GM23338 (cell line): ENCODE measurements around the gene SKOR1. TPM values are rescaled to one million over a fixed set of nuclear protein-coding genes. Genes with fewer than 3 reads are reported as not detected.

Experiments
- ATAC-seq: fragments of 200-7000 bp; cut with Tn5 transposase; 3 replicates; pipeline ENCODE4 v1.9.1; 2020
- DNase-seq: peaks from one replicate; pipeline ENCODE4 v3.0.0-alpha.2; 2015; ENCODE audit warnings: low spot score
- H2AFZ ChIP-seq: fragments of 200-600 bp; sonication (generic); 2 replicates; pipeline ENCODE4 v1.8.0; 2016; ENCODE audit warnings: antibody characterized with exemption, mild to moderate bottlenecking, moderate library complexity
- H3F3A ChIP-seq: fragments of 200-600 bp; sonication (generic); replicated peaks from 2 replicates; pipeline ENCODE4 v1.8.0; 2017; ENCODE audit warnings: antibody characterized with exemption, mixed run types, low read depth
- H3K27ac ChIP-seq: fragments of 200-600 bp; sonication (generic); 2 replicates; pipeline ENCODE4 v1.6.1; 2016; ENCODE audit warnings: low read depth
- H3K27me3 ChIP-seq: fragments of 200-600 bp; sonication (generic); 2 replicates; pipeline ENCODE4 v1.8.0; 2016; ENCODE audit warnings: mild to moderate bottlenecking, mixed run types, moderate library complexity; ENCODE audit not compliant: insufficient read depth
- H3K36me3 ChIP-seq: fragments of 200-600 bp; sonication (generic); 2 replicates; pipeline ENCODE4 v1.8.0; 2016; ENCODE audit warnings: mild to moderate bottlenecking; ENCODE audit not compliant: insufficient read depth
- H3K4me1 ChIP-seq: fragments of 200-600 bp; sonication (generic); 2 replicates; pipeline ENCODE4 v1.8.0; 2016; ENCODE audit warnings: mild to moderate bottlenecking, moderate library complexity; ENCODE audit not compliant: insufficient read depth
- H3K4me2 ChIP-seq: fragments of 200-600 bp; sonication (generic); 2 replicates; pipeline ENCODE4 v1.7.1; 2017; ENCODE audit warnings: mixed run types
- H3K4me3 ChIP-seq: fragments of 200-600 bp; sonication (generic); 2 replicates; pipeline ENCODE4 v1.6.1; 2016; ENCODE audit warnings: mixed run types
- H3K79me2 ChIP-seq: fragments of 200-600 bp; sonication (generic); replicated peaks from 2 replicates; pipeline ENCODE4 v1.8.0; 2017; ENCODE audit warnings: mild to moderate bottlenecking; ENCODE audit not compliant: insufficient read depth
- H3K9me2 ChIP-seq: fragments of 200-600 bp; sonication (generic); 2 replicates; pipeline ENCODE4 v1.8.0; 2017; ENCODE audit not compliant: insufficient read depth
- H4K20me1 ChIP-seq: fragments of 200-600 bp; sonication (generic); replicated peaks from 2 replicates; pipeline ENCODE4 v1.8.0; 2017; ENCODE audit warnings: mild to moderate bottlenecking; ENCODE audit not compliant: insufficient read depth
- H3K27ac Mint-ChIP-seq: 2 replicates; pipeline ENCODE4 v1.8.0; 2020; ENCODE audit warnings: inconsistent platforms, mild to moderate bottlenecking, moderate library complexity, mixed read lengths
- H3K27me3 Mint-ChIP-seq: 3 replicates; pipeline ENCODE4 v1.8.0; 2022; ENCODE audit warnings: low read depth, mild to moderate bottlenecking, moderate library complexity, mixed read lengths, inconsistent platforms; ENCODE audit not compliant: insufficient read depth, poor library complexity
- H3K36me3 Mint-ChIP-seq: 3 replicates; pipeline ENCODE4 v1.8.0; 2021; ENCODE audit warnings: low read depth, mild to moderate bottlenecking, inconsistent platforms, moderate library complexity, mixed read lengths
- H3K4me1 Mint-ChIP-seq: 3 replicates; pipeline ENCODE4 v1.8.0; 2020; ENCODE audit warnings: mild to moderate bottlenecking, inconsistent platforms, mixed read lengths
- H3K4me3 Mint-ChIP-seq: 3 replicates; pipeline ENCODE4 v1.8.0; 2021; ENCODE audit warnings: moderate library complexity, mild to moderate bottlenecking, inconsistent platforms, mixed read lengths
- H3K9me3 Mint-ChIP-seq: 3 replicates; pipeline ENCODE4 v1.8.0; 2020; ENCODE audit warnings: moderate library complexity, mild to moderate bottlenecking, inconsistent platforms, mixed read lengths
- CTCF ChIP-seq, 2 experiments: fragments of 200-600 bp in 1 of 2; sonication (generic) in 1 of 2; conservative IDR thresholded peaks; 2 replicates each; pipeline versions ENCODE4 v1.5.1 to v1.6.1; 2016 to 2017; ENCODE audit warnings: antibody characterized with exemption in 2 of 2, low read depth in 2 of 2, mild to moderate bottlenecking in 2 of 2, moderate library complexity in 1 of 2
- ETS1 ChIP-seq: IDR thresholded peaks from 2 replicates; pipeline ENCODE4 v1.6.1; 2016; ENCODE audit warnings: antibody characterized with exemption
- EZH2 ChIP-seq: fragments of 200-600 bp; sonication (generic); IDR thresholded peaks from one replicate; pipeline ENCODE4 v1.8.0; 2017; ENCODE audit warnings: antibody characterized with exemption, mild to moderate bottlenecking, low read depth; ENCODE audit not compliant: unreplicated experiment
- EZH2phosphoT487 ChIP-seq: fragments of 200-600 bp; sonication (generic); IDR thresholded peaks from one replicate; pipeline ENCODE4 v1.8.1; 2018; ENCODE audit warnings: antibody characterized with exemption; ENCODE audit not compliant: unreplicated experiment
- JUNB ChIP-seq: IDR thresholded peaks from one replicate; pipeline ENCODE4 v1.6.1; 2016; ENCODE audit warnings: antibody characterized with exemption; ENCODE audit not compliant: unreplicated experiment
- NANOG ChIP-seq: IDR thresholded peaks from 2 replicates; pipeline ENCODE4 v1.6.1; 2016; ENCODE audit warnings: antibody characterized with exemption, borderline replicate concordance
- POLR2AphosphoS5 ChIP-seq: IDR thresholded peaks from 2 replicates; pipeline ENCODE4 v1.6.1; 2016; ENCODE audit warnings: antibody characterized with exemption, low read depth
- REST ChIP-seq: IDR thresholded peaks from one replicate; pipeline ENCODE4 v1.6.1; 2018; ENCODE audit warnings: antibody characterized with exemption; ENCODE audit not compliant: unreplicated experiment
- STAT1 ChIP-seq: IDR thresholded peaks from one replicate; pipeline ENCODE4 v1.6.1; 2016; ENCODE audit warnings: antibody characterized with exemption; ENCODE audit not compliant: unreplicated experiment
- ZNF114 ChIP-seq: fragments of 250-450 bp; sonication (Bioruptor Pico); IDR thresholded peaks from 2 replicates; pipeline ENCODE4 v1.5.0; 2020; ENCODE audit warnings: mild to moderate bottlenecking, moderate library complexity
- ZNF331 ChIP-seq: fragments of 250-450 bp; sonication (Bioruptor Pico); IDR thresholded peaks from 2 replicates; pipeline ENCODE4 v1.5.0; 2020; ENCODE audit warnings: low read depth, mild to moderate bottlenecking, moderate library complexity
- ZNF462 ChIP-seq: fragments of 250-450 bp; sonication (Bioruptor Pico); IDR thresholded peaks from 2 replicates; pipeline ENCODE4 v1.5.0; 2020; ENCODE audit warnings: mild to moderate bottlenecking, moderate library complexity
- polyA plus RNA-seq: library from polyadenylated mRNA; unstranded; fragments of >200 nt; fragmentation: Nextera tagmentation; extraction: Ambion mirVana; gene quantifications from 2 replicates; pipeline ENCODE4 v1.2.1, GENCODE V29; 2016
- total RNA-seq: library from RNA; depleted of rRNA; stranded (reverse); fragments of >200 nt; shearing (Covaris generic); gene quantifications from 2 replicates; pipeline ENCODE4 v1.2.3, GENCODE V29; 2014

SKOR1 gene
- total and polyA plus RNA-seq, 2 experiments from 2014 or later, result 0.17 TPM; not detected in 1

- Histone ChIP-seq H3K36me3 (no peaks in the 10 kb centered on the region), H3K4me3 (no peak overlapping the region), H4K20me1 (no peaks in the 10 kb centered on the region), H3K4me1 (peaks cover 59% of the 10 kb centered on the region), H3K4me2 (no peak overlapping the region), H2AFZ (no peak overlapping the region), H3K79me2 (no peaks in the 10 kb centered on the region), H3K27me3 (no peaks in the 10 kb centered on the region), H3F3A (0 out of 2 replicates have a peak, but pooled peaks cover 4% of the 10 kb centered on the region), H3K27ac (no peak overlapping the region), H3K9me2 (no peaks in the 10 kb centered on the region)
- Mint-ChIP-seq H3K4me3 (no peak overlapping the region), H3K9me3 (no peaks in the 10 kb centered on the region), H3K4me1 (peaks cover 57% of the 10 kb centered on the region), H3K27me3 (no peaks in the 10 kb centered on the region), H3K36me3 (no peaks in the 10 kb centered on the region), H3K27ac (no peak overlapping the region)
- ATAC-seq (no peak), DNase-seq (no peak)
- TF ChIP-seq ZNF114 (CRISPR knock-in tag) (no peak), ETS1 (no peak), STAT1 (no peak), CTCF (conservative IDR thresholded peaks at IDR 0.05; ENCODE audit: low read depth in 2 of 2) (no peak), EZH2 (no peak), NANOG (no peak), POLR2AphosphoS5 (no peak), ZNF331 (CRISPR knock-in tag) (no peak), ZNF462 (CRISPR knock-in tag) (no peak), JUNB (no peak), EZH2phosphoT487 (no peak), REST (no peak)
Measured at GRCh38 chr15:67786646-67787045, 38.7 kb upstream of the SKOR1 start.
